HepG2 (cell line): ENCODE results near the gene TMEM107. TPM values are rescaled to one million over a fixed set of nuclear protein-coding genes. Genes with fewer than 3 reads are reported as not detected.

Experiments
- ATM ChIP-seq: fragments of 450-650 bp; IDR thresholded peaks from 2 replicates; pipeline ENCODE4 v1.7.1; 2017; ENCODE audit warnings: mild to moderate bottlenecking, borderline replicate concordance
- ETS1 ChIP-seq: sonication (generic); formaldehyde crosslinking; IDR thresholded peaks from 2 replicates; pipeline ENCODE4 v1.4.0; 2020; ENCODE audit warnings: missing genetic modification reagents
- GTF2F1 ChIP-seq: fragments of 150-350 bp; IDR thresholded peaks from 2 replicates; pipeline ENCODE4 v1.6.1; 2014; ENCODE audit warnings: low read length
- HDAC1 ChIP-seq: sonication (generic); formaldehyde crosslinking; IDR thresholded peaks from 2 replicates; pipeline ENCODE4 v1.5.1; 2020; ENCODE audit warnings: mild to moderate bottlenecking, missing genetic modification reagents
- HNF1A ChIP-seq, 2 experiments: sonication (generic) in 1 of 2; formaldehyde crosslinking in 1 of 2; IDR thresholded peaks; 2 replicates each; pipeline versions ENCODE4 v1.4.0 to v1.6.1; 2016 to 2020; ENCODE audit warnings: borderline replicate concordance in 1 of 2, low read depth in 1 of 2, mild to moderate bottlenecking in 1 of 2, missing genetic modification reagents in 1 of 2
- JUN ChIP-seq: sonication (generic); formaldehyde crosslinking; IDR thresholded peaks from 2 replicates; pipeline ENCODE4 v1.4.0; 2020; ENCODE audit warnings: mild to moderate bottlenecking, missing genetic modification reagents
- NKX3-1 ChIP-seq: sonication (generic); formaldehyde crosslinking; IDR thresholded peaks from 2 replicates; pipeline ENCODE4 v1.5.0; 2020; ENCODE audit warnings: missing genetic modification reagents
- ONECUT2 ChIP-seq: sonication (generic); formaldehyde crosslinking; IDR thresholded peaks from 2 replicates; pipeline ENCODE4 v1.4.0; 2020; ENCODE audit warnings: missing genetic modification reagents
- RBAK ChIP-seq: sonication (generic); formaldehyde crosslinking; IDR thresholded peaks from 2 replicates; pipeline ENCODE4 v1.5.1; 2020; ENCODE audit warnings: mild to moderate bottlenecking, missing genetic modification reagents
- SALL1 ChIP-seq: sonication (generic); formaldehyde crosslinking; IDR thresholded peaks from 2 replicates; pipeline ENCODE4 v1.8.0; 2022; ENCODE audit warnings: mild to moderate bottlenecking, missing genetic modification reagents
- SIX4 ChIP-seq: sonication (generic); formaldehyde crosslinking; IDR thresholded peaks from 2 replicates; pipeline ENCODE4 v1.4.0; 2020; ENCODE audit warnings: missing genetic modification reagents
- SRF ChIP-seq: IDR thresholded peaks from 2 replicates; pipeline ENCODE4 v1.6.1; 2011; ENCODE audit warnings: mild to moderate bottlenecking, low read depth, low read length, moderate library complexity
- TOPORS ChIP-seq: sonication (generic); formaldehyde crosslinking; IDR thresholded peaks from 2 replicates; pipeline ENCODE4 v1.8.0; 2023; ENCODE audit warnings: mild to moderate bottlenecking, missing genetic modification reagents
- ZC3H13 ChIP-seq: sonication (generic); formaldehyde crosslinking; IDR thresholded peaks from 2 replicates; pipeline ENCODE4 v1.8.1; 2023; ENCODE audit warnings: mild to moderate bottlenecking, missing genetic modification reagents, moderate library complexity
- ZNF205 ChIP-seq: IDR thresholded peaks from 2 replicates; pipeline ENCODE4 v1.6.1; 2018; ENCODE audit warnings: missing biosample characterization, missing genetic modification reagents
- ZNF460 ChIP-seq: sonication (generic); formaldehyde crosslinking; IDR thresholded peaks from 2 replicates; pipeline ENCODE4 v1.5.1; 2020; ENCODE audit warnings: missing genetic modification reagents, mild to moderate bottlenecking, borderline replicate concordance
- ZNF644 ChIP-seq: IDR thresholded peaks from 2 replicates; pipeline ENCODE4 v1.6.1; 2016; ENCODE audit warnings: low read depth
- ZNF790 ChIP-seq: sonication (generic); formaldehyde crosslinking; IDR thresholded peaks from 2 replicates; pipeline ENCODE4 v1.8.0; 2022; ENCODE audit warnings: missing genetic modification reagents, mild to moderate bottlenecking, borderline replicate concordance
- ZNF83 ChIP-seq: sonication (generic); formaldehyde crosslinking; IDR thresholded peaks from 2 replicates; pipeline ENCODE4 v1.4.0; 2020; ENCODE audit warnings: missing genetic modification reagents, mild to moderate bottlenecking, borderline replicate concordance
- polyA plus RNA-seq, 8 experiments: library from polyadenylated mRNA; depleted of rRNA in 3 of 8; stranded (reverse) in 7 of 8; unstranded in 1 of 8; fragments of >200 nt; fragmentation: Illumina TruSeq in 4 of 8; extraction: Trizol in 4 of 8; gene quantifications; 2 replicates each; pipeline versions ENCODE4 v1.2.1 to v1.2.3, GENCODE V29; 2011 to 2016; ENCODE audit warnings: low read depth in 4 of 8, missing spikeins in 1 of 8, mixed read lengths in 1 of 8; ENCODE audit not compliant: insufficient read depth in 1 of 8
- total RNA-seq, 5 experiments: library from RNA; depleted of rRNA; stranded (reverse); fragments of >200 nt; fragmentation: Illumina TruSeq; extraction: Trizol; gene quantifications; 2 replicates each; pipeline ENCODE4 v1.2.3, GENCODE V29; 2016; ENCODE audit warnings: low read depth in 1 of 5
- TF ChIP-seq, protein P1 (sequence below): sonication (generic); formaldehyde crosslinking; IDR thresholded peaks from 2 replicates; pipeline ENCODE4 v1.5.0; 2020; ENCODE audit warnings: missing genetic modification reagents
- TF ChIP-seq, protein P2 (sequence below): sonication (generic); formaldehyde crosslinking; IDR thresholded peaks from 2 replicates; pipeline ENCODE4 v1.8.1; 2023; ENCODE audit warnings: mild to moderate bottlenecking, missing genetic modification reagents
- TF ChIP-seq, protein P3 (sequence below): sonication (generic); formaldehyde crosslinking; IDR thresholded peaks from 2 replicates; pipeline ENCODE4 v1.4.0; 2020; ENCODE audit warnings: missing genetic modification reagents

TMEM107 gene
- total and polyA plus RNA-seq, 2 of the 13 experiments (the other 11 are each of a cell fraction or from before 2014, with no cell fraction given): 7.2 to 15.3 TPM

DNA sequence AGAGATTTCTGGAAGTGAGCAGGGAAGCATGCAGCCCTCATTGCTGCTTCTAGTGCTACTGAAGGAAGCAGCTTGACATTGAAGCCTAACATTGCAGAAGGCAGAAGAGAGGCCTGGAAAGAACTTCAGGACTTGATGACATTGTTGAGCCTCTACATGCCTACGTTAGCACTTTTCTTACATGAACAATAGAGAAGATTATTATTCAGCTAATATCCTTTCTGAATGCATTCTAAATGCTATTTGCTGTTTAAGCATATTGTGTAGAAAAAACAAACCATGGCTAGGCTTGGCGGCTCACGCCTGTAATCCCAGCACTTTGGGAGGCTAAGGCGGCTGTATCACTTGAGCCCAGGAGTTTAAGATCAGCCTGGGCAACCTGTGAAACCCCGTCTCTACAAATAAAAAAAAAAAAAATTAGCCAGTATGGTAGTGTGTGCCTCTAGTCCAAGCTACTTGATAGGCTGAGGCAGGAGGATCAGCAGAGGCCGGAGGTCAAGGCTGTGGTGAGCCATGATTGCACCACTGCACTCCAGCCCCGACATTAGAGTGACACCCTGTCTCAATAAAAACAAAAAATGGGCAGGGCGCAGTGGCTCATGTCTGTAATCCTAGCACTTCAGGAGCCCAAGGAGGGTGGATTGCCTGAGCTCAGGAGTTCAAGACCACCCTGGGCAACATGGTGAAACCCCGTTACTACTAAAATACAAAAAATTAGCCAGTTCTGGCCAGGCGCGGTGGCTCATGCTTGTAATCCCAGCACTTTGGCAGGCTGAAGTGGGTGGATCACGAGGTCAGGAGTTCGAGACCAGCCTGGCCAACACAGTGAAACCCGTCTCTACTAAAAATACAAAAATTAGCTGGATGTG lies 36.4 kb upstream of the TMEM107 start (continued):
- TF ChIP-seq SRF (no peak), ETS1 (CRISPR knock-in tag) (no peak), NKX3-1 (CRISPR knock-in tag) (no peak), ZNF205 (CRISPR knock-in tag) (no peak), GTF2F1 (no peak), HDAC1 (CRISPR knock-in tag) (peak; percentile 56), ZNF644 (0 out of 2 replicates have a peak, but pooled peaks have one; percentile 12), ATM (no peak), ZNF790 (no peak), ZNF83 (CRISPR knock-in tag) (no peak), ZNF460 (no peak), SALL1 (CRISPR knock-in tag) (peak; percentile 89), ZC3H13 (CRISPR knock-in tag) (no peak), TOPORS (no peak), RBAK (CRISPR knock-in tag) (no peak), HNF1A (IDR thresholded peaks at IDR 0.05; ENCODE audit: low read depth) (no peak), HNF1A (CRISPR knock-in tag; IDR thresholded peaks at IDR 0.05; ENCODE audit: borderline replicate concordance) (peak; percentile 35; the same call in 1 of the 2 replicates), ONECUT2 (CRISPR knock-in tag) (no peak), JUN (CRISPR knock-in tag) (no peak), SIX4 (CRISPR knock-in tag) (peak; percentile 32; the same call in 1 of the 2 replicates)
- TF ChIP-seq, protein P1, sequence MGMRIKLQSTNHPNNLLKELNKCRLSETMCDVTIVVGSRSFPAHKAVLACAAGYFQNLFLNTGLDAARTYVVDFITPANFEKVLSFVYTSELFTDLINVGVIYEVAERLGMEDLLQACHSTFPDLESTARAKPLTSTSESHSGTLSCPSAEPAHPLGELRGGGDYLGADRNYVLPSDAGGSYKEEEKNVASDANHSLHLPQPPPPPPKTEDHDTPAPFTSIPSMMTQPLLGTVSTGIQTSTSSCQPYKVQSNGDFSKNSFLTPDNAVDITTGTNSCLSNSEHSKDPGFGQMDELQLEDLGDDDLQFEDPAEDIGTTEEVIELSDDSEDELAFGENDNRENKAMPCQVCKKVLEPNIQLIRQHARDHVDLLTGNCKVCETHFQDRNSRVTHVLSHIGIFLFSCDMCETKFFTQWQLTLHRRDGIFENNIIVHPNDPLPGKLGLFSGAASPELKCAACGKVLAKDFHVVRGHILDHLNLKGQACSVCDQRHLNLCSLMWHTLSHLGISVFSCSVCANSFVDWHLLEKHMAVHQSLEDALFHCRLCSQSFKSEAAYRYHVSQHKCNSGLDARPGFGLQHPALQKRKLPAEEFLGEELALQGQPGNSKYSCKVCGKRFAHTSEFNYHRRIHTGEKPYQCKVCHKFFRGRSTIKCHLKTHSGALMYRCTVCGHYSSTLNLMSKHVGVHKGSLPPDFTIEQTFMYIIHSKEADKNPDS (CRISPR knock-in tag): no peak
- TF ChIP-seq, protein P2, sequence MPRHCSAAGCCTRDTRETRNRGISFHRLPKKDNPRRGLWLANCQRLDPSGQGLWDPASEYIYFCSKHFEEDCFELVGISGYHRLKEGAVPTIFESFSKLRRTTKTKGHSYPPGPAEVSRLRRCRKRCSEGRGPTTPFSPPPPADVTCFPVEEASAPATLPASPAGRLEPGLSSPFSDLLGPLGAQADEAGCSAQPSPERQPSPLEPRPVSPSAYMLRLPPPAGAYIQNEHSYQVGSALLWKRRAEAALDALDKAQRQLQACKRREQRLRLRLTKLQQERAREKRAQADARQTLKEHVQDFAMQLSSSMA (CRISPR knock-in tag): no peak
- TF ChIP-seq, protein P3, sequence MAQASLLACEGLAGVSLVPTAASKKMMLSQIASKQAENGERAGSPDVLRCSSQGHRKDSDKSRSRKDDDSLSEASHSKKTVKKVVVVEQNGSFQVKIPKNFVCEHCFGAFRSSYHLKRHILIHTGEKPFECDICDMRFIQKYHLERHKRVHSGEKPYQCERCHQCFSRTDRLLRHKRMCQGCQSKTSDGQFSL (CRISPR knock-in tag): no peak
